ENCODE results near the gene KREMEN1.

DNA sequence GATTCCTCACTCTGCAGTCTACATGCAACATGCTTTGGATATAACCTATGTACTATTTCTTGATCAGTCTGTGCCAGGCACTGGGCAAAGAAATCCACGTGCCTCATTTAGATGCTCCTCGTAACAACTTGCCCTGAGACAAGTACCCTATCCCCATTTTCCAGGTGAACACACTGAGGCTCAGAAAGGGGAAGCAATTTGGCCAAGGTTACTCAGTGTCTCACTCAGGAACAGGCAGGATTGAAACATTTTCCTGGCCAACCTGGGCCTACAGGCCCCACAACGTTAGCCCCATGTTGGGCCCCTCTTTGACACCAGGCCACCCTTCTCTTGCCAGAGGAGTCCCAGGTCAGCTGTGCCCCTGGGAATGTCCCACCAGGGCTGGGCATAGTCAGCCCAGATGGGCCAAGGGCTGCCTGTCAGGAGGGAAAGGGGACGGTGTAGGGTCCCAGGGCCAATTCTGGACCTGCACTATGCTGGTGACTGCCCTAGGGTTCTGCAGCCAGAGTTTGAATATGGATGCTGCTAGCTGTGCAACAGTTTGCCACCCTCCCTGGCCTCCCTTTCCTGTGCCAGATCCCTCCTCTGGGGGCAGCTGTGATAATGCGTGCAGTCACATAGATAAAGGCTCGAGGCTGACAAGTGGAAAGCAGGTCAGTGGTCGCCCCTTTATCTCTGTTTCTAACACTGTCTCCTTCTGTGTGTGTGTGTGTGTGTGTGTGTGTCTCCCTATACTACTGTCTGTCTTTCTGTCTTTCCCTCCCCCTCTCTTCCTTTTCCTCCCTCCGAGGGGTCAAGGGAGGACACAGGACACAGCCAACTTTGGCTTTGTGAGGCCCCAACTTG lies 122.5 kb downstream of the KREMEN1 start:
- TF ChIP-seq POLR2AphosphoS5 (IDR thresholded peaks at IDR 0.05; ENCODE audit: low read depth) = no peak
- TF ChIP-seq, protein P1, sequence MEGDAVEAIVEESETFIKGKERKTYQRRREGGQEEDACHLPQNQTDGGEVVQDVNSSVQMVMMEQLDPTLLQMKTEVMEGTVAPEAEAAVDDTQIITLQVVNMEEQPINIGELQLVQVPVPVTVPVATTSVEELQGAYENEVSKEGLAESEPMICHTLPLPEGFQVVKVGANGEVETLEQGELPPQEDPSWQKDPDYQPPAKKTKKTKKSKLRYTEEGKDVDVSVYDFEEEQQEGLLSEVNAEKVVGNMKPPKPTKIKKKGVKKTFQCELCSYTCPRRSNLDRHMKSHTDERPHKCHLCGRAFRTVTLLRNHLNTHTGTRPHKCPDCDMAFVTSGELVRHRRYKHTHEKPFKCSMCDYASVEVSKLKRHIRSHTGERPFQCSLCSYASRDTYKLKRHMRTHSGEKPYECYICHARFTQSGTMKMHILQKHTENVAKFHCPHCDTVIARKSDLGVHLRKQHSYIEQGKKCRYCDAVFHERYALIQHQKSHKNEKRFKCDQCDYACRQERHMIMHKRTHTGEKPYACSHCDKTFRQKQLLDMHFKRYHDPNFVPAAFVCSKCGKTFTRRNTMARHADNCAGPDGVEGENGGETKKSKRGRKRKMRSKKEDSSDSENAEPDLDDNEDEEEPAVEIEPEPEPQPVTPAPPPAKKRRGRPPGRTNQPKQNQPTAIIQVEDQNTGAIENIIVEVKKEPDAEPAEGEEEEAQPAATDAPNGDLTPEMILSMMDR (conservative IDR thresholded peaks at IDR 0.05; ENCODE audit: low read depth in 2 of 2) = no peak
- TF ChIP-seq EZH2phosphoT487 (IDR thresholded peaks at IDR 0.05; ENCODE audit: unreplicated experiment) = no peak
- TF ChIP-seq, protein P2, sequence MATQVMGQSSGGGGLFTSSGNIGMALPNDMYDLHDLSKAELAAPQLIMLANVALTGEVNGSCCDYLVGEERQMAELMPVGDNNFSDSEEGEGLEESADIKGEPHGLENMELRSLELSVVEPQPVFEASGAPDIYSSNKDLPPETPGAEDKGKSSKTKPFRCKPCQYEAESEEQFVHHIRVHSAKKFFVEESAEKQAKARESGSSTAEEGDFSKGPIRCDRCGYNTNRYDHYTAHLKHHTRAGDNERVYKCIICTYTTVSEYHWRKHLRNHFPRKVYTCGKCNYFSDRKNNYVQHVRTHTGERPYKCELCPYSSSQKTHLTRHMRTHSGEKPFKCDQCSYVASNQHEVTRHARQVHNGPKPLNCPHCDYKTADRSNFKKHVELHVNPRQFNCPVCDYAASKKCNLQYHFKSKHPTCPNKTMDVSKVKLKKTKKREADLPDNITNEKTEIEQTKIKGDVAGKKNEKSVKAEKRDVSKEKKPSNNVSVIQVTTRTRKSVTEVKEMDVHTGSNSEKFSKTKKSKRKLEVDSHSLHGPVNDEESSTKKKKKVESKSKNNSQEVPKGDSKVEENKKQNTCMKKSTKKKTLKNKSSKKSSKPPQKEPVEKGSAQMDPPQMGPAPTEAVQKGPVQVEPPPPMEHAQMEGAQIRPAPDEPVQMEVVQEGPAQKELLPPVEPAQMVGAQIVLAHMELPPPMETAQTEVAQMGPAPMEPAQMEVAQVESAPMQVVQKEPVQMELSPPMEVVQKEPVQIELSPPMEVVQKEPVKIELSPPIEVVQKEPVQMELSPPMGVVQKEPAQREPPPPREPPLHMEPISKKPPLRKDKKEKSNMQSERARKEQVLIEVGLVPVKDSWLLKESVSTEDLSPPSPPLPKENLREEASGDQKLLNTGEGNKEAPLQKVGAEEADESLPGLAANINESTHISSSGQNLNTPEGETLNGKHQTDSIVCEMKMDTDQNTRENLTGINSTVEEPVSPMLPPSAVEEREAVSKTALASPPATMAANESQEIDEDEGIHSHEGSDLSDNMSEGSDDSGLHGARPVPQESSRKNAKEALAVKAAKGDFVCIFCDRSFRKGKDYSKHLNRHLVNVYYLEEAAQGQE (IDR thresholded peaks at IDR 0.05; ENCODE audit: unreplicated experiment) = no peak
- no peak for TF ChIP-seq EZH2 (IDR thresholded peaks at IDR 0.05; ENCODE audit: low read depth, unreplicated experiment)
- no peak for TF ChIP-seq CREB1 (CRISPR knock-in tag; IDR thresholded peaks at IDR 0.05; ENCODE audit: low read depth)
- TF ChIP-seq, protein P3, sequence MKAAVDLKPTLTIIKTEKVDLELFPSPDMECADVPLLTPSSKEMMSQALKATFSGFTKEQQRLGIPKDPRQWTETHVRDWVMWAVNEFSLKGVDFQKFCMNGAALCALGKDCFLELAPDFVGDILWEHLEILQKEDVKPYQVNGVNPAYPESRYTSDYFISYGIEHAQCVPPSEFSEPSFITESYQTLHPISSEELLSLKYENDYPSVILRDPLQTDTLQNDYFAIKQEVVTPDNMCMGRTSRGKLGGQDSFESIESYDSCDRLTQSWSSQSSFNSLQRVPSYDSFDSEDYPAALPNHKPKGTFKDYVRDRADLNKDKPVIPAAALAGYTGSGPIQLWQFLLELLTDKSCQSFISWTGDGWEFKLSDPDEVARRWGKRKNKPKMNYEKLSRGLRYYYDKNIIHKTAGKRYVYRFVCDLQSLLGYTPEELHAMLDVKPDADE (IDR thresholded peaks at IDR 0.05) = no peak
- no peak for TF ChIP-seq JUNB (IDR thresholded peaks at IDR 0.05; ENCODE audit: unreplicated experiment)
- TF ChIP-seq, protein P4, sequence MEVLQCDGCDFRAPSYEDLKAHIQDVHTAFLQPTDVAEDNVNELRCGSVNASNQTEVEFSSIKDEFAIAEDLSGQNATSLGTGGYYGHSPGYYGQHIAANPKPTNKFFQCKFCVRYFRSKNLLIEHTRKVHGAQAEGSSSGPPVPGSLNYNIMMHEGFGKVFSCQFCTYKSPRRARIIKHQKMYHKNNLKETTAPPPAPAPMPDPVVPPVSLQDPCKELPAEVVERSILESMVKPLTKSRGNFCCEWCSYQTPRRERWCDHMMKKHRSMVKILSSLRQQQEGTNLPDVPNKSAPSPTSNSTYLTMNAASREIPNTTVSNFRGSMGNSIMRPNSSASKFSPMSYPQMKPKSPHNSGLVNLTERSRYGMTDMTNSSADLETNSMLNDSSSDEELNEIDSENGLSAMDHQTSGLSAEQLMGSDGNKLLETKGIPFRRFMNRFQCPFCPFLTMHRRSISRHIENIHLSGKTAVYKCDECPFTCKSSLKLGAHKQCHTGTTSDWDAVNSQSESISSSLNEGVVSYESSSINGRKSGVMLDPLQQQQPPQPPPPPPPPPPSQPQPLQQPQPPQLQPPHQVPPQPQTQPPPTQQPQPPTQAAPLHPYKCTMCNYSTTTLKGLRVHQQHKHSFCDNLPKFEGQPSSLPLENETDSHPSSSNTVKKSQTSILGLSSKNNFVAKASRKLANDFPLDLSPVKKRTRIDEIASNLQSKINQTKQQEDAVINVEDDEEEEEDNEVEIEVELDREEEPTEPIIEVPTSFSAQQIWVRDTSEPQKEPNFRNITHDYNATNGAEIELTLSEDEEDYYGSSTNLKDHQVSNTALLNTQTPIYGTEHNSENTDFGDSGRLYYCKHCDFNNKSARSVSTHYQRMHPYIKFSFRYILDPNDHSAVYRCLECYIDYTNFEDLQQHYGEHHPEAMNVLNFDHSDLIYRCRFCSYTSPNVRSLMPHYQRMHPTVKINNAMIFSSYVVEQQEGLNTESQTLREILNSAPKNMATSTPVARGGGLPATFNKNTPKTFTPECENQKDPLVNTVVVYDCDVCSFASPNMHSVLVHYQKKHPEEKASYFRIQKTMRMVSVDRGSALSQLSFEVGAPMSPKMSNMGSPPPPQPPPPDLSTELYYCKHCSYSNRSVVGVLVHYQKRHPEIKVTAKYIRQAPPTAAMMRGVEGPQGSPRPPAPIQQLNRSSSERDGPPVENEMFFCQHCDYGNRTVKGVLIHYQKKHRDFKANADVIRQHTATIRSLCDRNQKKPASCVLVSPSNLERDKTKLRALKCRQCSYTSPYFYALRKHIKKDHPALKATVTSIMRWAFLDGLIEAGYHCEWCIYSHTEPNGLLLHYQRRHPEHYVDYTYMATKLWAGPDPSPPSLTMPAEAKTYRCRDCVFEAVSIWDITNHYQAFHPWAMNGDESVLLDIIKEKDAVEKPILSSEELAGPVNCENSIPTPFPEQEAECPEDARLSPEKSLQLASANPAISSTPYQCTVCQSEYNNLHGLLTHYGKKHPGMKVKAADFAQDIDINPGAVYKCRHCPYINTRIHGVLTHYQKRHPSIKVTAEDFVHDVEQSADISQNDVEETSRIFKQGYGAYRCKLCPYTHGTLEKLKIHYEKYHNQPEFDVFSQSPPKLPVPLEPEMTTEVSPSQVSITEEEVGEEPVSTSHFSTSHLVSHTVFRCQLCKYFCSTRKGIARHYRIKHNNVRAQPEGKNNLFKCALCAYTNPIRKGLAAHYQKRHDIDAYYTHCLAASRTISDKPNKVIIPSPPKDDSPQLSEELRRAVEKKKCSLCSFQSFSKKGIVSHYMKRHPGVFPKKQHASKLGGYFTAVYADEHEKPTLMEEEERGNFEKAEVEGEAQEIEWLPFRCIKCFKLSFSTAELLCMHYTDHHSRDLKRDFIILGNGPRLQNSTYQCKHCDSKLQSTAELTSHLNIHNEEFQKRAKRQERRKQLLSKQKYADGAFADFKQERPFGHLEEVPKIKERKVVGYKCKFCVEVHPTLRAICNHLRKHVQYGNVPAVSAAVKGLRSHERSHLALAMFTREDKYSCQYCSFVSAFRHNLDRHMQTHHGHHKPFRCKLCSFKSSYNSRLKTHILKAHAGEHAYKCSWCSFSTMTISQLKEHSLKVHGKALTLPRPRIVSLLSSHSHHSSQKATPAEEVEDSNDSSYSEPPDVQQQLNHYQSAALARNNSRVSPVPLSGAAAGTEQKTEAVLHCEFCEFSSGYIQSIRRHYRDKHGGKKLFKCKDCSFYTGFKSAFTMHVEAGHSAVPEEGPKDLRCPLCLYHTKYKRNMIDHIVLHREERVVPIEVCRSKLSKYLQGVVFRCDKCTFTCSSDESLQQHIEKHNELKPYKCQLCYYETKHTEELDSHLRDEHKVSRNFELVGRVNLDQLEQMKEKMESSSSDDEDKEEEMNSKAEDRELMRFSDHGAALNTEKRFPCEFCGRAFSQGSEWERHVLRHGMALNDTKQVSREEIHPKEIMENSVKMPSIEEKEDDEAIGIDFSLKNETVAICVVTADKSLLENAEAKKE (CRISPR knock-in tag; IDR thresholded peaks at IDR 0.05) = no peak
- no peak for TF ChIP-seq ZNF114 (CRISPR knock-in tag; IDR thresholded peaks at IDR 0.05)
- no peak for TF ChIP-seq ZNF331 (CRISPR knock-in tag; IDR thresholded peaks at IDR 0.05; ENCODE audit: low read depth)
